AG04449 (cell line): Measurements from ENCODE around the gene NTN5.

Experiments
- CTCF ChIA-PET: fragments of 350-600 bp; formaldehyde crosslinking; extraction: SDS; loops from one replicate; lab custom pipeline; 2021; ENCODE audit warnings: antibody characterized with exemption; lab: Yijun Ruan, JAX
- POLR2A ChIA-PET: fragments of 400-600, 350-600 bp; formaldehyde crosslinking; extraction: SDS; loops from one replicate; lab custom pipeline; 2020; ENCODE audit warnings: antibody characterized with exemption, inconsistent platforms; lab: Yijun Ruan, JAX
- DNase-seq: peaks from one replicate; pipeline ENCODE4 v3.0.0-alpha.2; 2010; ENCODE audit warnings: low read depth, low spot score
- H3K4me3 ChIP-seq: 2 replicates; pipeline ENCODE4 v1.5.1; 2011; ENCODE audit warnings: low read depth, mild to moderate bottlenecking, control low read depth, low read length
- CTCF ChIP-seq: IDR thresholded peaks from one replicate; pipeline ENCODE4 v1.5.1; 2011; ENCODE audit warnings: mild to moderate bottlenecking, moderate library complexity, low read length, control low read depth, inconsistent platforms; ENCODE audit not compliant: insufficient read depth; ENCODE audit errors: missing control alignments

Gene NTN5

DNA sequence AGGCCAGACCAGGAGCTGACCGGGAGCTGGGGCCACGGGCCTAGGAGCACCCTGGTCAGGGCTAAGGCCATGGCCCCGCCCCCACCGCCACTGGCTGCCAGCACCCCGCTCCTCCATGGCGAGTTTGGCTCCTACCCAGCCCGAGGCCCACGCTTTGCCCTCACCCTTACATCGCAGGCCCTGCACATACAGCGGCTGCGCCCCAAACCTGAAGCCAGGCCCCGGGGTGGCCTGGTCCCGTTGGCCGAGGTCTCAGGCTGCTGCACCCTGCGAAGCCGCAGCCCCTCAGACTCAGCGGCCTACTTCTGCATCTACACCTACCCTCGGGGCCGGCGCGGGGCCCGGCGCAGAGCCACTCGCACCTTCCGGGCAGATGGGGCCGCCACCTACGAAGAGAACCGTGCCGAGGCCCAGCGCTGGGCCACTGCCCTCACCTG lies 46.9 kb downstream of the NTN5 start:
- ChIA-PET CTCF (no interaction called here), POLR2A (no interaction called here)
- TF ChIP-seq CTCF: no peak
- H3K4me3 ChIP-seq: no peak overlapping the region
- no peak for DNase-seq

- POLR2A ChIA-PET: no interaction called here
- no peak for TF ChIP-seq CTCF
- H3K4me3 ChIP-seq: peak overlapping the region; percentile 70
- CTCF ChIA-PET: no interaction called here
- no peak for DNase-seq
Measured at GRCh38 chr19:48624791-48625723, 47.8 kb downstream of the NTN5 start.

DNA sequence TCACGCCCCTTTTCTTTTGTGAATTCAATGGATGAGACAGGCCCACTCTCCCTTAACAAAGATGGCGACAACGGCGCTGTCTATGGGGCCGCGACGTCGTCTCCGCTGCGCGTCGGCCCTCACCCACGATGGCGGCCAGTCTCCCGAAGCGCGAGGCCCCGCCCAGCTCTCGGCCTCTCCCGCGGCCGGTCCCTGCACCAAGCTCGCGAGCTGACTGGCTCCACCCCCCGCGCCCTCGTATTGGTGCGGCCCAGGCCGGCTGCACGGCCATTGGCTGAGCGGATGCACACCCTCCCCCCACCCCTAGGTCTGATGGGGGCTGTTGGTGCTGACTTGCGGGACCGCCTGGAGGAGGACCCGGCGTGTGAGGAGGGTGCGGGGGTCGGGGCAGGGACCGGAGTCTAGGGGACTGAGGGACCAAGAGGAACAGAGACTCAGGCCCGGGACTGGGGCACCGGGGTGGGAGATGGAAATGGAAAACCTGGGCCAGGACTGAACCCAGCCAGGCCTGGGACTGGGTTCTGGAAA lies 48.7 kb downstream of the NTN5 start:
- CTCF ChIA-PET: interaction anchor here (1.0 to 1.2 kb wide), 3 partner anchors 10 to 134 kb away, joined by 3 to 4 read pairs (median 3); no protein-coding TSS in a partner anchor

DNA sequence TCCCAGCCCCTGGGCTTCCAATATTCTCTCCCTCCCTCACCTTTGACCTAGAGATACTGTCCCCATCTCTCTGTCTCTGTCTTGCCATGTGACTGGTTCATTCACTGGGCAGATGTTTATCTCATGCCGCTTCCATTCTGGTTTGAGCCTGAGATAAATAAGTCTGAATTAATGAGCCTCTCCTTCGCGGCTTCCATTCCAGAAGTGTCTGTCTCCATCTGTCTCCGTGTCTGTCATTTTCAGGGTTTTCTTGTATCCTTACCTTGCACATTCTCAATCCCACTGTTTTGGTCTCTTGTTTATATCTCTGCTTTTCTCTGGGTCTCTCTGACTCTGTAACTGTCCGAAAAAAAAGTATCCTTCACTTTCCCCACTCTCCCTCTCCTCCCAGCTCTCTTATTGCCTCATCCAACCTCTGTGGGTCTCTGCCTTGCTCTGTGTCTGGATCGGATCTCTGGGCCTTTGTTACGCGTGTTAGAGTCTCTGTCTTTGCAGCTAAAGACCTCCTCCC lies 49.2 kb downstream of the NTN5 start:
- ChIA-PET POLR2A (interaction anchor here (0.6 to 1.3 kb wide), 6 partner anchors 9 to 1007 kb away, joined by 3 to 17 read pairs (median 4); partner anchors contain the start of gene DBP), CTCF (interaction anchor here (1.0 to 1.2 kb wide), 3 partner anchors 10 to 134 kb away, joined by 3 to 4 read pairs (median 3); no protein-coding TSS in a partner anchor)
- TF ChIP-seq CTCF: no peak
- peak overlapping the region; percentile 55 for H3K4me3 ChIP-seq
- DNase-seq: no peak

More for the DNA sequence above, 48.7 kb downstream of the NTN5 start:
- DNase-seq: peak; percentile 71
- H3K4me3 ChIP-seq: peak overlapping the region; percentile 70
- no peak for TF ChIP-seq CTCF
- POLR2A ChIA-PET: interaction anchor here (0.7 to 1.3 kb wide), 5 partner anchors 9 to 179 kb away, joined by 3 to 17 read pairs (median 4); partner anchors contain the start of gene DBP

DNA sequence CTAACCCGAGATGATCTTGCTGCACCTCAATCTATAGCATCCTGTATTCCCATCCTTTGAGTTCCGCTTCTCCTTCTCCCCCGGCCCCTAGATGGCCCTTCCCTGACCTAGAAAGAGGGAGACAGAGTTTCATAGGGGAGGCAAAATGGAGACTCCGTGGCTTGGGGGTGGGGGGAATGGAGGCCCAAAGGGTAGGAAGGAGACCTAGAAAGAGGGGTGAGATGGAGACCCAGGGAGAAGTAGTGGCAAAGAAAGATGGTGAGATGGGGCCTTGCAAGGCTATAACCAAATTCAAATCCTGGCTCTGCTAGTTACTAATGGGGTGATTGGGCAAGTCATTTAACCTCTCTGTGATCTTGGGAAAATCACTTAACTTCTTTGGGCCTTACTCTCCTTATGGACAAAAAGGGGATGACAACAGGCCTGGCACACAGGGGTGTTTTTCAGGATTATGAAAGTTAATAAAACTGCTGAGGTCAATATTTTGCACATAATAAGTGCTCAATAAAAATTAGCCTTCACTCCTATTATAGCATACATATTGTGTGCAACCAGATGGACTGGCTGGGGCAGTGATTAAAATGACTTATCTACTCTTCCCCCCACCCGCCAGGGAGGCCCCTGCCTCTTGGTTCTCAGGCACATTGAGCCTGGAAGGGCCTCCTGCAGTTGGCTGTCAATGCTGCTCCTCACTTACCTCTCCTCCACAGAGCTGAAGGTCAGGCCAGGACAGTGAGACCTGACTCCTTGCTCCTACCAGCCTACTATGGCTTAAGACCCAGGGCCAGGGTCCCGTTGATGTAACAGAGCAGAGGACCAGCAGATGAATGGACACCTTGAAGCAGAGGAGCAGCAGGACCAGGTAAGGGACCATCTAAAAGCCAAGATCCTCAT lies 52.9 kb downstream of the NTN5 start:
- DNase-seq: no peak
- no peak for TF ChIP-seq CTCF
- POLR2A ChIA-PET: interaction anchor here (0.6 to 3.0 kb wide), 15 partner anchors 8 to 398 kb away, joined by 3 to 28 read pairs (median 4); partner anchors contain the start of genes DBP, EMP3 and TMEM143
- CTCF ChIA-PET: interaction anchor here (2.2 to 6.1 kb wide), 3 partner anchors 11 to 130 kb away, joined by 4 to 27 read pairs (median 22); no protein-coding TSS in a partner anchor
- peak overlapping the region; percentile 81 for H3K4me3 ChIP-seq
